CD4-positive, alpha-beta T cell (primary cell): ENCODE results near the gene FAM124A. TPM values are rescaled to one million over a fixed set of nuclear protein-coding genes. Genes with fewer than 3 reads are reported as not detected.

Experiments used
- ATAC-seq: fragments of 200-7000 bp; cut with Tn5 transposase; one replicate; pipeline ENCODE4 v1.10.0; 2022; ENCODE audit warnings: mild to moderate bottlenecking; ENCODE audit not compliant: poor library complexity
- CTCF ChIA-PET: fragments of 350-600 bp; sonication (Branson Sonifier 250); formaldehyde crosslinking; loops from one replicate; lab custom pipeline; 2021; ENCODE audit warnings: antibody characterized with exemption, inconsistent platforms; lab: Charles Lee
- POLR2A ChIA-PET: fragments of 350-600 bp; sonication (Branson Sonifier 250); formaldehyde crosslinking; loops from one replicate; lab custom pipeline; 2021; ENCODE audit warnings: antibody characterized with exemption, inconsistent platforms; lab: Charles Lee
- DNase-seq, 14 experiments: peaks; one replicate each; pipeline ENCODE4 v3.0.0-alpha.2; 2013 to 2020; ENCODE audit warnings: mixed read lengths in 2 of 14
- H3K27ac ChIP-seq, 2 donors: one replicate each; pipeline versions ENCODE4 v1.5.1 to v1.7.0; 2013; ENCODE audit warnings: low read length in 2 of 2, low read depth in 1 of 2, mild to moderate bottlenecking in 1 of 2
- H3K27me3 ChIP-seq, 2 experiments: 1 replicate in 1 of 2; 2 replicates in 1 of 2; pipeline versions ENCODE4 v1.6.1 to v1.7.0; 2013; ENCODE audit warnings: low read length in 2 of 2, control low read depth in 1 of 2, mild to moderate bottlenecking in 1 of 2, moderate library complexity in 1 of 2; ENCODE audit not compliant: insufficient read depth in 2 of 2, control insufficient read depth in 1 of 2
- H3K36me3 ChIP-seq: one replicate; pipeline ENCODE4 v1.6.1; 2013; ENCODE audit warnings: low read length, control low read depth; ENCODE audit not compliant: insufficient read depth
- H3K4me1 ChIP-seq: one replicate; pipeline ENCODE4 v1.6.1; 2013; ENCODE audit warnings: low read length, control low read depth; ENCODE audit not compliant: insufficient read depth
- H3K4me3 ChIP-seq: one replicate; pipeline ENCODE4 v1.5.1; 2013; ENCODE audit warnings: mild to moderate bottlenecking, low read length, moderate library complexity
- H3K9me3 ChIP-seq, 2 experiments: 1 replicate in 1 of 2; 2 replicates in 1 of 2; pipeline versions ENCODE4 v1.6.1 to v1.7.0; 2013; ENCODE audit warnings: low read length in 2 of 2, mild to moderate bottlenecking in 2 of 2, control low read depth in 1 of 2, moderate library complexity in 1 of 2; ENCODE audit not compliant: control insufficient read depth in 1 of 2, insufficient read depth in 1 of 2
- H3K27ac Mint-ChIP-seq: one replicate; pipeline ENCODE4 v1.8.0; 2020; ENCODE audit warnings: mixed read lengths
- H3K27me3 Mint-ChIP-seq: one replicate; pipeline ENCODE4 v1.8.0; 2021; ENCODE audit warnings: mixed read lengths
- H3K36me3 Mint-ChIP-seq: one replicate; pipeline ENCODE4 v1.8.0; 2021; ENCODE audit warnings: low read depth, mixed read lengths
- H3K4me1 Mint-ChIP-seq: one replicate; pipeline ENCODE4 v1.8.0; 2021; ENCODE audit warnings: low read depth, mixed read lengths
- H3K4me3 Mint-ChIP-seq: one replicate; pipeline ENCODE4 v1.8.0; 2020; ENCODE audit warnings: mild to moderate bottlenecking, mixed read lengths
- H3K9me3 Mint-ChIP-seq: one replicate; pipeline ENCODE4 v1.8.0; 2020; ENCODE audit warnings: mixed read lengths
- intact Hi-C, 2 experiments: fragments of 100-400 bp; cut with DNase I in 1 of 2; cut with micrococcal nuclease in 1 of 2; formaldehyde crosslinking; loops; one replicate each; pipeline versions ENCODE4 v1.15.1 to v1.9.0; 2023 to 2025; cut with DNase I, micrococcal nuclease
- total RNA-seq, 174 experiments: library from RNA in 2 of 174; stranded (reverse) in 2 of 174; gene quantifications; one replicate each; pipeline ENCODE4 v1.2.3 and lab custom pipeline; 2021 to 2026
- TF ChIP-seq, protein P1 (sequence below): fragments of 200-600 bp; IDR thresholded peaks from one replicate; pipeline ENCODE4 v1.8.0; 2022; ENCODE audit warnings: antibody characterized with exemption, mild to moderate bottlenecking

Gene FAM124A
- total RNA-seq, 2 experiments from 2014 or later = not detected

DNA sequence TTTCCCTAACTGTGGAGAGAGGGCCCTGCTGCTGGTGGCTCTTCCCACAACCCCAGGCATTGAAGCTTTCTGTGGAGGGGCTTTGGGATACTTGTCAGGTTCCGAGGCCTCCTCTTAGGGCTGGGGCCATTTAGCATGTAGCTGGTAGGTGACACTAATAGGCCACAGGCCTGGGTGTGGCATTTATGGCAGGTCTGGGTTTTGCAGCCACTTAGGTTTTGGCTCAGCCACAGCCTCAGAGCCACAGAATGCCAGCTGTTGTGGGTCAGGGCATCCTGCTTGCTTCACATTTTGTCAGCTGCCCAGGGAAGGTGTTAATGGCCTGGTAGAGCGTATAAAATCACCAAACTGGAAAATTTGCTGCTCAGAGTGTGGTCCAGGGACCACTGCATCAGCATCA is 15.7 kb downstream of the FAM124A start:
- H3K27me3 Mint-ChIP-seq = peaks cover 22% of the 10 kb centered on the region
- no peaks in the 10 kb centered on the region for H3K4me1 ChIP-seq
- ChIA-PET CTCF (interaction anchor here (1.0 kb wide), 1 partner anchor 8 kb away, joined by 3 read pairs; no protein-coding TSS in a partner anchor), POLR2A (no interaction called here)
- DNase-seq = no peak
- H3K36me3 ChIP-seq = no peaks in the 10 kb centered on the region
- H3K4me3 Mint-ChIP-seq = no peak overlapping the region
- H3K27ac Mint-ChIP-seq = no peak overlapping the region
- peaks cover 0 to 5% of the 10 kb centered on the region in 2 experiments for H3K27me3 ChIP-seq
- TF ChIP-seq, protein P1, sequence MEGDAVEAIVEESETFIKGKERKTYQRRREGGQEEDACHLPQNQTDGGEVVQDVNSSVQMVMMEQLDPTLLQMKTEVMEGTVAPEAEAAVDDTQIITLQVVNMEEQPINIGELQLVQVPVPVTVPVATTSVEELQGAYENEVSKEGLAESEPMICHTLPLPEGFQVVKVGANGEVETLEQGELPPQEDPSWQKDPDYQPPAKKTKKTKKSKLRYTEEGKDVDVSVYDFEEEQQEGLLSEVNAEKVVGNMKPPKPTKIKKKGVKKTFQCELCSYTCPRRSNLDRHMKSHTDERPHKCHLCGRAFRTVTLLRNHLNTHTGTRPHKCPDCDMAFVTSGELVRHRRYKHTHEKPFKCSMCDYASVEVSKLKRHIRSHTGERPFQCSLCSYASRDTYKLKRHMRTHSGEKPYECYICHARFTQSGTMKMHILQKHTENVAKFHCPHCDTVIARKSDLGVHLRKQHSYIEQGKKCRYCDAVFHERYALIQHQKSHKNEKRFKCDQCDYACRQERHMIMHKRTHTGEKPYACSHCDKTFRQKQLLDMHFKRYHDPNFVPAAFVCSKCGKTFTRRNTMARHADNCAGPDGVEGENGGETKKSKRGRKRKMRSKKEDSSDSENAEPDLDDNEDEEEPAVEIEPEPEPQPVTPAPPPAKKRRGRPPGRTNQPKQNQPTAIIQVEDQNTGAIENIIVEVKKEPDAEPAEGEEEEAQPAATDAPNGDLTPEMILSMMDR = no peak
- H3K4me1 Mint-ChIP-seq = no peaks in the 10 kb centered on the region
- no peaks in the 10 kb centered on the region for H3K9me3 ChIP-seq
- H3K27ac ChIP-seq = no peak overlapping the region
- no peak for ATAC-seq
- no peaks in the 10 kb centered on the region for H3K36me3 Mint-ChIP-seq
- intact Hi-C loops = no loop called here
- no peaks in the 10 kb centered on the region for H3K9me3 Mint-ChIP-seq
- no peak overlapping the region for H3K4me3 ChIP-seq

DNA sequence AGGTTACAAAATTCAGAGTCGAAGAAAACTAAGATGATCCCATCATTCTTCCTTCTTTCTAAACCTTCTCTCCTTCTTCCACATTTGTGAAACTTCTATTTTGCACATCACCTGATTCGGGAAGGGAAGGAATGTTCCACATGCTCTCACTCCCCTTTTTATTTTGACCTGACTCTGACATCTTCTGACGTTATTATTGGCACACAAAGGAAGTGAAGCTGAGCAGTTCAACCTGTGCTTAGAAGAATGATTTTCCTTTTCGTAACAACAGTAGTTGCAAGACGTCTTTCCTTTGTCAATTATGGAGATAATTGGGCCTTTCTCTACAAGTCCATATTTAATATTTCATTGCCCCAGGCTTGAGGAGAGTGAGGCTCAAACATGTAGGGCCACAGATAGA is 18.0 kb downstream of the FAM124A start:
- TF ChIP-seq, protein P1 = no peak
- H3K27ac ChIP-seq = no peak overlapping the region
- intact Hi-C loops = no loop called here
- no peaks in the 10 kb centered on the region for H3K36me3 Mint-ChIP-seq
- no peak overlapping the region for H3K27ac Mint-ChIP-seq
- no peak overlapping the region for H3K4me3 Mint-ChIP-seq
- ChIA-PET POLR2A (no interaction called here), CTCF (no interaction called here)
- no peaks in the 10 kb centered on the region for H3K36me3 ChIP-seq
- peaks cover 15% of the 10 kb centered on the region for H3K27me3 Mint-ChIP-seq
- no peak for DNase-seq
- no peaks in the 10 kb centered on the region for H3K4me1 ChIP-seq
- H3K4me3 ChIP-seq = no peak overlapping the region
- ATAC-seq = no peak
- H3K4me1 Mint-ChIP-seq = no peaks in the 10 kb centered on the region
- H3K27me3 ChIP-seq = peaks cover 0 to 5% of the 10 kb centered on the region in 2 experiments
- no peaks in the 10 kb centered on the region for H3K9me3 Mint-ChIP-seq
- H3K9me3 ChIP-seq = no peaks in the 10 kb centered on the region

- H3K27ac Mint-ChIP-seq = no peak overlapping the region
- H3K4me1 Mint-ChIP-seq = no peaks in the 10 kb centered on the region
- Histone ChIP-seq H3K9me3 (no peaks in the 10 kb centered on the region), H3K4me1 (no peaks in the 10 kb centered on the region), H3K27ac (no peak overlapping the region), H3K27me3 (peaks cover 0 to 4% of the 10 kb centered on the region in 2 experiments), H3K36me3 (no peaks in the 10 kb centered on the region), H3K4me3 (no peak overlapping the region)
- intact Hi-C loops = no loop called here
- ChIA-PET CTCF (no interaction called here), POLR2A (no interaction called here)
- H3K4me3 Mint-ChIP-seq = no peak overlapping the region
- DNase-seq (no peak), ATAC-seq (no peak)
- TF ChIP-seq, protein P1 = no peak
- no peaks in the 10 kb centered on the region for H3K36me3 Mint-ChIP-seq
- H3K27me3 Mint-ChIP-seq = peaks cover 10% of the 10 kb centered on the region
- no peaks in the 10 kb centered on the region for H3K9me3 Mint-ChIP-seq
Measured at GRCh38 chr13:51240958-51241357, 18.8 kb downstream of the FAM124A start.
